HG03457 (cell line): ENCODE measurements around the gene PLEKHG4.

Experiments used
- ATAC-seq: cut with Tn5 transposase; IDR thresholded peaks from one replicate; pipeline ENCODE4 v1.9.1; 2021; ENCODE audit warnings: moderate number of reproducible peaks; ENCODE audit not compliant: unreplicated experiment

Gene PLEKHG4

GRCh38 chr16:67283826-67284555 is 4.7 kb downstream of the PLEKHG4 start:
- ATAC-seq, result no peak

- no peak for ATAC-seq
These were observed 5.6 kb downstream of the PLEKHG4 start for GRCh38 chr16:67284699-67285646.

GRCh38 chr16:67286441-67287235 is 7.3 kb downstream of the PLEKHG4 start:
- ATAC-seq, result no peak

GRCh38 chr16:67287960-67288359 is 8.6 kb downstream of the PLEKHG4 start:
- no peak for ATAC-seq

- ATAC-seq, result no peak
These were observed 12.1 kb downstream of the PLEKHG4 start for GRCh38 chr16:67291461-67291860.

GRCh38 chr16:67294171-67294757 is 14.9 kb downstream of the PLEKHG4 start:
- no peak for ATAC-seq

- no peak for ATAC-seq
These were observed 15.6 kb downstream of the PLEKHG4 start for GRCh38 chr16:67294938-67295361.

- ATAC-seq, result no peak
These were observed 17.1 kb downstream of the PLEKHG4 start for GRCh38 chr16:67296420-67296819.

GRCh38 chr16:67298277-67298676 is 18.9 kb downstream of the PLEKHG4 start:
- ATAC-seq, result no peak

- no peak for ATAC-seq
These were observed 19.9 kb downstream of the PLEKHG4 start for GRCh38 chr16:67299269-67299668.

GRCh38 chr16:67301080-67301782 is 21.9 kb downstream of the PLEKHG4 start:
- no peak for ATAC-seq

GRCh38 chr16:67302076-67302475 is 22.7 kb downstream of the PLEKHG4 start:
- no peak for ATAC-seq

- ATAC-seq, result no peak
These were observed 23.6 kb downstream of the PLEKHG4 start for GRCh38 chr16:67302970-67303369.

- ATAC-seq, result no peak
These were observed 24.7 kb downstream of the PLEKHG4 start for GRCh38 chr16:67304020-67304419.

- no peak for ATAC-seq
These were observed 26.1 kb downstream of the PLEKHG4 start for GRCh38 chr16:67305216-67306071.

- no peak for ATAC-seq
These were observed 31.2 kb downstream of the PLEKHG4 start for GRCh38 chr16:67310561-67310960.

- ATAC-seq, result peak; percentile 58
These were observed 32.5 kb downstream of the PLEKHG4 start for GRCh38 chr16:67311607-67312488.

GRCh38 chr16:67312719-67313118 is 33.4 kb downstream of the PLEKHG4 start:
- no peak for ATAC-seq
